Bronchial epithelial cell (primary cell): ENCODE data around the gene FAT1. TPM values are rescaled to one million over a fixed set of nuclear protein-coding genes. Genes with fewer than 3 reads are reported as not detected.

Source experiments
- DNase-seq: peaks from one replicate; pipeline ENCODE4 v3.0.0-alpha.2; 2010; ENCODE audit warnings: low read depth
- FAIRE-seq: peaks from 2 replicates; lab custom pipeline; 2011; peaks lifted over from hg19 to GRCh38; lab: Jason Lieb, UNC
- H3K27me3 ChIP-seq: 2 replicates; pipeline ENCODE4 v1.5.1; 2011; ENCODE audit warnings: low read length; ENCODE audit not compliant: control insufficient read depth, insufficient read depth
- H3K36me3 ChIP-seq: 2 replicates; pipeline ENCODE4 v1.5.1; 2011; ENCODE audit warnings: low read length; ENCODE audit not compliant: control insufficient read depth, insufficient read depth
- H3K4me3 ChIP-seq: 2 replicates; pipeline ENCODE4 v1.5.1; 2011; ENCODE audit warnings: mild to moderate bottlenecking, low read depth, low read length, control low read depth
- total RNA-seq: library from RNA; depleted of rRNA; stranded (reverse); fragments of >200 nt; gene quantifications from 2 replicates; pipeline ENCODE4 v1.2.1, GENCODE V29; 2014
- TF ChIP-seq, protein P1 (sequence below): IDR thresholded peaks from 2 replicates; pipeline ENCODE4 v1.5.1; 2011; ENCODE audit warnings: mild to moderate bottlenecking, moderate library complexity, low read length, control low read depth, inconsistent platforms; ENCODE audit not compliant: insufficient read depth, severe bottlenecking

Gene FAT1
- total RNA-seq, 1 donor from 2014 or later = 237 TPM

DNA sequence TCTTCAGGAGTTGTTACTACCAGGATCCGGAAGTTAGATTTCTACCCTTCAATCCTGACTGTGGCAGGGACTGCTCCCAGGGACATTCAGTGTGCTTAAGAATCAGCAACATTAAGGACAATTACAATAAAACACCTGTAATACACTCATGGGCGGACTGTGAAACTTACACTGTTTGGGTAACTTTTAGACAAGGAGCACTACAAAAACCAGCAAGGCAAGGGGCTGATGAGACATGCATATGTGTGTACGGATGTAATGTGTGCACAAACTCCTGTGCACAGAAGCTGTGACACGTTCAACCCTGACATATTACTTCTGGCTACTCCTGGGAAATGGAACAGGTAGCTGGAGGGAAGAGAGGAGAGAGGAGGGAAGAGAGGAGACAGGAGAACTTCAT, 75.8 kb downstream of the FAT1 start:
- Histone ChIP-seq H3K27me3 (no peaks in the 10 kb centered on the region), H3K36me3 (peaks cover 8% of the 10 kb centered on the region), H3K4me3 (no peak overlapping the region)
- TF ChIP-seq, protein P1, sequence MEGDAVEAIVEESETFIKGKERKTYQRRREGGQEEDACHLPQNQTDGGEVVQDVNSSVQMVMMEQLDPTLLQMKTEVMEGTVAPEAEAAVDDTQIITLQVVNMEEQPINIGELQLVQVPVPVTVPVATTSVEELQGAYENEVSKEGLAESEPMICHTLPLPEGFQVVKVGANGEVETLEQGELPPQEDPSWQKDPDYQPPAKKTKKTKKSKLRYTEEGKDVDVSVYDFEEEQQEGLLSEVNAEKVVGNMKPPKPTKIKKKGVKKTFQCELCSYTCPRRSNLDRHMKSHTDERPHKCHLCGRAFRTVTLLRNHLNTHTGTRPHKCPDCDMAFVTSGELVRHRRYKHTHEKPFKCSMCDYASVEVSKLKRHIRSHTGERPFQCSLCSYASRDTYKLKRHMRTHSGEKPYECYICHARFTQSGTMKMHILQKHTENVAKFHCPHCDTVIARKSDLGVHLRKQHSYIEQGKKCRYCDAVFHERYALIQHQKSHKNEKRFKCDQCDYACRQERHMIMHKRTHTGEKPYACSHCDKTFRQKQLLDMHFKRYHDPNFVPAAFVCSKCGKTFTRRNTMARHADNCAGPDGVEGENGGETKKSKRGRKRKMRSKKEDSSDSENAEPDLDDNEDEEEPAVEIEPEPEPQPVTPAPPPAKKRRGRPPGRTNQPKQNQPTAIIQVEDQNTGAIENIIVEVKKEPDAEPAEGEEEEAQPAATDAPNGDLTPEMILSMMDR = no peak
- DNase-seq (no peak), FAIRE-seq (no peak)

GRCh38 chr4:186644737-186645261, 78.9 kb downstream of the FAT1 start:
- H3K27me3 ChIP-seq = no peaks in the 10 kb centered on the region
- DNase-seq = peak; percentile 30
- no peak overlapping the region for H3K4me3 ChIP-seq
- H3K36me3 ChIP-seq = peaks cover 8% of the 10 kb centered on the region
- TF ChIP-seq, protein P1 = no peak
- no peak for FAIRE-seq

GRCh38 chr4:186644311-186644638, 79.4 kb downstream of the FAT1 start:
- FAIRE-seq (no peak), DNase-seq (no peak)
- Histone ChIP-seq H3K27me3 (no peaks in the 10 kb centered on the region), H3K4me3 (no peak overlapping the region), H3K36me3 (peaks cover 9% of the 10 kb centered on the region)
- TF ChIP-seq, protein P1 = no peak

- Histone ChIP-seq H3K4me3 (no peak overlapping the region), H3K27me3 (no peaks in the 10 kb centered on the region), H3K36me3 (peaks cover 10% of the 10 kb centered on the region)
- peak; percentile 91 for DNase-seq
- no peak for FAIRE-seq
- TF ChIP-seq, protein P1 = no peak
Observed at GRCh38 chr4:186643501-186644310, 80.0 kb downstream of the FAT1 start.

GRCh38 chr4:186642998-186643397, 80.7 kb downstream of the FAT1 start:
- Histone ChIP-seq H3K4me3 (no peak overlapping the region), H3K27me3 (no peaks in the 10 kb centered on the region), H3K36me3 (peaks cover 8% of the 10 kb centered on the region)
- DNase-seq (no peak), FAIRE-seq (no peak)
- TF ChIP-seq, protein P1 = no peak
